ENCODE data around the gene VPS37B. TPM values are rescaled to one million over a fixed set of nuclear protein-coding genes. Genes with fewer than 3 reads are reported as not detected.

The VPS37B gene
- total and polyA plus RNA-seq, 2 of the 8 experiments (the other 6 are each of a cell fraction or from before 2014, with no cell fraction given): 11.9 to 15.7 TPM

DNA sequence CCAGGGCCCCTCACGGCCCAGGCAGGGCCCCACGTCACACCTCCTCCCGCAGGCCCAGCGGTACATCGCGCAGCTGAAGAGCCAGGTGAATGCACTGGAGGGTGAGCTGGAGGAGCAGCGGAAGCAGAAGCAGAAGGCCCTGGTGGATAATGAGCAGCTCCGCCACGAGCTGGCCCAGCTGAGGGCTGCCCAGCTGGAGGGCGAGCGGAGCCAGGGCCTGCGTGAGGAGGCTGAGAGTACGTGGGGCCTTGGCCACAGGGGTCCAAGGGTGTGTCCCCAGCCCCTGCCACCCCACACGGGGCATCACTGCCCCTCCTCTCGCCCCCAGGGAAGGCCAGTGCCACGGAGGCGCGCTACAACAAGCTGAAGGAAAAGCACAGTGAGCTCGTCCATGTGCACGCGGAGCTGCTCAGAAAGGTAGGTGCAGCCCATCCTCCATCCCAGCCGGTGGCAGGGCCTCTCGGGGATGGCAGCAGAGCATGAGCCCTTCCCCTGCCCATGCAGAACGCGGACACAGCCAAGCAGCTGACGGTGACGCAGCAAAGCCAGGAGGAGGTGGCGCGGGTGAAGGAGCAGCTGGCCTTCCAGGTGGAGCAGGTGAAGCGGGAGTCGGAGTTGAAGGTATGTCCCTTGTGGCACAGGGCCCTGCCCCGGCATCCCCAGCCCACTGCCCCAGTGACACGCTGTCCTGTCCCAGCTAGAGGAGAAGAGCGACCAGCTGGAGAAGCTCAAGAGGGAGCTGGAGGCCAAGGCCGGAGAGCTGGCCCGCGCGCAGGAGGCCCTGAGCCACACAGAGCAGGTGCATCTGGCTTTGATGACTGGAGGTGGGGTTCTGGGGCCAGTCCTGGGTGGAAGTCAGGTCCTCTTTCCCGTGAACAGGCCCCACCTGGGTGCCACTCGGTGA, 39.7 kb downstream of the VPS37B start:
- H2BK20ac ChIP-seq (ENCODE audit: low read length): no peak overlapping the region
- H2BK120ac ChIP-seq (replicated peaks; ENCODE audit: low read depth, low read length): no peak overlapping the region
- H4K20me1 ChIP-seq (replicated peaks in 1 of 2; ENCODE audit: control insufficient read depth in 1 of 2, insufficient read depth in 2 of 2, low read length in 2 of 2): peaks cover 6 to 20% of the 10 kb centered on the region in 2 experiments
- DNase-seq (ENCODE audit: low read depth in 1 of 2, low spot score in 2 of 2) (no peak), FAIRE-seq (no peak)
- CTCF ChIA-PET (ENCODE audit: partially characterized antibody): interaction anchor here (1.0 to 20.1 kb wide), 6 partner anchors 9 to 122 kb away, joined by 3 to 473 read pairs (median 8); no protein-coding TSS in a partner anchor
- H4K91ac ChIP-seq (replicated peaks; ENCODE audit: insufficient read length, low read length): no peak overlapping the region
- 91% methylated on average over 37 of the region's 40 CpGs; no CpG with 5 or more reads in 1 of the 2 experiments for WGBS, 2 experiments (ENCODE audit: extremely low coverage in 1 of 2, insufficient coverage in 1 of 2, insufficient read length in 1 of 2, insufficient replicate concordance in 2 of 2, low coverage in 1 of 2, low lambda C conversion rate in 2 of 2, missing lambda C conversion rate in 1 of 2)
- no peaks in the 10 kb centered on the region for H3K79me1 ChIP-seq (ENCODE audit: low read depth, low read length)
- H2AK5ac ChIP-seq (ENCODE audit: low read depth, low read length): no peak overlapping the region
- no peak overlapping the region for H4K8ac ChIP-seq (ENCODE audit: extremely low read depth, insufficient read depth, low read length)
- peaks cover 0 to 3% (median 0%) of the 10 kb centered on the region in 4 experiments; a peak in 3 of 8 replicates for H3K36me3 ChIP-seq (ENCODE audit: control insufficient read depth in 2 of 4, insufficient read depth in 4 of 4, low read length in 3 of 4)
- H3K56ac ChIP-seq (replicated peaks; ENCODE audit: insufficient read length, low read depth, low read length): no peak overlapping the region
- no peak overlapping the region for H3K9ac ChIP-seq (replicated peaks in 1 of 4; ENCODE audit: extremely low read depth in 1 of 4, low read depth in 3 of 4, low read length in 3 of 4)
- no peaks in the 10 kb centered on the region for H3K23me2 ChIP-seq (ENCODE audit: low read depth, low read length)
- H3K14ac ChIP-seq (ENCODE audit: insufficient read length): no peak overlapping the region
- H2BK5ac ChIP-seq (ENCODE audit: low read depth, low read length): no peak overlapping the region; the same call in 1 of the 2 replicates
- no peak overlapping the region for H2AFZ ChIP-seq (ENCODE audit: low read length)
- H3K4ac ChIP-seq (replicated peaks; ENCODE audit: insufficient read length, low read depth, low read length): no peak overlapping the region
- H3K23ac ChIP-seq (ENCODE audit: insufficient read length): no peak overlapping the region
- no peak overlapping the region for H4K5ac ChIP-seq (ENCODE audit: insufficient read length, low read depth, low read length)
- 0 out of 7 replicates have a peak, but pooled peaks cover 0 to 2% (median 0%) of the 10 kb centered on the region in 4 experiments for H3K4me1 ChIP-seq (replicated peaks in 1 of 4; ENCODE audit: control insufficient read depth in 3 of 4, insufficient read depth in 4 of 4, low read length in 3 of 4)
- H3K27me3 ChIP-seq (replicated peaks in 1 of 4; ENCODE audit: control insufficient read depth in 3 of 4, extremely low read depth in 1 of 4, insufficient read depth in 3 of 4, low read length in 3 of 4): no peaks in the 10 kb centered on the region
- POLR2A ChIA-PET (ENCODE audit: partially characterized antibody): interaction anchor here (0.8 to 1.3 kb wide), 3 partner anchors 11 to 627 kb away, joined by 3 read pairs; no protein-coding TSS in a partner anchor
- no peak overlapping the region for H3K27ac ChIP-seq (ENCODE audit: low read depth, low read length)
- H3K18ac ChIP-seq (ENCODE audit: extremely low read depth, low read length): no peak overlapping the region
- no peak overlapping the region for H2BK12ac ChIP-seq (ENCODE audit: low read depth, low read length)
- no peaks in the 10 kb centered on the region for H3K9me3 ChIP-seq (ENCODE audit: insufficient read depth in 2 of 2, low read depth in 1 of 2, low read length in 1 of 2)
- no peak overlapping the region for H3K4me3 ChIP-seq (ENCODE audit: extremely low read depth in 1 of 4, insufficient read depth in 2 of 4, low read depth in 3 of 4, low read length in 4 of 4)
- TF ChIP-seq, protein P1, sequence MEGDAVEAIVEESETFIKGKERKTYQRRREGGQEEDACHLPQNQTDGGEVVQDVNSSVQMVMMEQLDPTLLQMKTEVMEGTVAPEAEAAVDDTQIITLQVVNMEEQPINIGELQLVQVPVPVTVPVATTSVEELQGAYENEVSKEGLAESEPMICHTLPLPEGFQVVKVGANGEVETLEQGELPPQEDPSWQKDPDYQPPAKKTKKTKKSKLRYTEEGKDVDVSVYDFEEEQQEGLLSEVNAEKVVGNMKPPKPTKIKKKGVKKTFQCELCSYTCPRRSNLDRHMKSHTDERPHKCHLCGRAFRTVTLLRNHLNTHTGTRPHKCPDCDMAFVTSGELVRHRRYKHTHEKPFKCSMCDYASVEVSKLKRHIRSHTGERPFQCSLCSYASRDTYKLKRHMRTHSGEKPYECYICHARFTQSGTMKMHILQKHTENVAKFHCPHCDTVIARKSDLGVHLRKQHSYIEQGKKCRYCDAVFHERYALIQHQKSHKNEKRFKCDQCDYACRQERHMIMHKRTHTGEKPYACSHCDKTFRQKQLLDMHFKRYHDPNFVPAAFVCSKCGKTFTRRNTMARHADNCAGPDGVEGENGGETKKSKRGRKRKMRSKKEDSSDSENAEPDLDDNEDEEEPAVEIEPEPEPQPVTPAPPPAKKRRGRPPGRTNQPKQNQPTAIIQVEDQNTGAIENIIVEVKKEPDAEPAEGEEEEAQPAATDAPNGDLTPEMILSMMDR (IDR thresholded peaks at IDR 0.05; ENCODE audit: control extremely low read depth in 1 of 3, insufficient read depth in 1 of 3, low read depth in 1 of 3, low read length in 3 of 3): no peak
- TF ChIP-seq YY1 (IDR thresholded peaks at IDR 0.05; ENCODE audit: low read depth, low read length) (no peak), KDM4A (IDR thresholded peaks at IDR 0.05; ENCODE audit: low read depth, low read length, severe bottlenecking) (no peak)
- no peak overlapping the region for H3K4me2 ChIP-seq (ENCODE audit: insufficient read depth in 1 of 2, low read depth in 2 of 2, low read length in 2 of 2)
- H2BK15ac ChIP-seq (ENCODE audit: low read length): no peak overlapping the region
- no peaks in the 10 kb centered on the region for H3K79me2 ChIP-seq (ENCODE audit: control insufficient read depth in 1 of 2, insufficient read depth in 2 of 2, low read length in 2 of 2)

Measured in H1 (cell line).